HPDE6-E6E7 (cell line): Measurements from ENCODE around the gene OR56B4.

ENCODE experiments used
- DNase-seq: peaks from one replicate; pipeline ENCODE4 v3.0.0; 2011; ENCODE audit warnings: missing footprints; ENCODE audit errors: extremely low spot score

The OR56B4 gene

GRCh38 chr11:6151117-6151516, 43.6 kb downstream of the OR56B4 start:
- DNase-seq = no peak

DNA sequence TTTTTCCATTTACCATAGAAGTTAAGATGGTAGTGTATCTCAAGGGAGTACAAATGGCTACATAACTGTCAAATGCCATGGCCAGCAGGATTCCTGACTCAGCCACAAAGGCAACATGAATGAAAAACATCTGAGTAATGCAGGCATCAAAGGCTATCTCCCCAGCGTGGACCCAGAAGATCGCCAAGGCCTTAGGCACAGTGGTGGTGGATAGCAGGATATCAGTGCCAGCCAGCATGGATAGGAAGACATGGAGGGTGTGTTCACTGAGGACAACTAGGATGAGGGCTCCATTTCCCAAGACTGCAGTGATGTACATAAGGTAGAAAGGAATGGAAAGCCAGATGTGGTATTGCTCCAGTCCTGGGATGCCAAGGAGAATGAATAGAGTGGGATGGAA, 44.6 kb downstream of the OR56B4 start:
- no peak for DNase-seq

DNA sequence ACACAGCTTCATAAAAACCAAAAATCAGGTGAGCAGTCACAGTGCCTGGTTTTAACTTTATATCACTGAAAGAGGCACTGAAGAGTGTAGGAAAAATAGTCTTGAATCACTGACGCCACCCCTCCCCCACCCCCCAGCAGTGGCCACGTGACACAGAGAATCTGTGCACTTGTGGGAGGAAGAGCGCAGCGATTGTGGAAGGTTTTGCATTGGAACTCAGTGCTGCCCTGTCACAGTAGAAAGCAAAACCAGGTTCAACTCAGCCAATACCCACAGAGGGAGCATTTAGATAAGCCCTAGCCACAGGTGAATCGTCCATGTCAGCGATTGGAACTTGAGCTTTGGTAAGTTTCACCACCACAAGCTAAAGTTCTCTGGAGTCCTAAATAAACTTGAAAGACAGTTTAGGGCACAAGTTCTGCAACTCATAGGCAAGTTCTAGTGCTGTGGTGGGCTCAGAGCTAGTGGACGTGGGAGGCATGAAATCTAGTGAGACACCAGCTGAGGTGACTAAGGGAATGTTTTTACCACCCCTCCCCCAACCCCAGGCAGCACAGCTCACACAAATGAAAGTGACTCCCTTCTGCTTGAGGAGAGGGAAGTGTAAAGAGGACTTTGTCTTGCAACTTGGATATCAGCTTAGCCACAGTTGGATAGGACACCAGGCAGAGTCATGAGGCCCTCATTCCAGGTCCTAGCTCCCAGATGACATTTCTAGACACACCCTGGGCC, 49.3 kb downstream of the OR56B4 start:
- no peak for DNase-seq
